NT2/D1 (cell line): ENCODE data around the gene CTXN1.

ENCODE experiments used
- SUZ12 ChIP-seq: IDR thresholded peaks from 2 replicates; pipeline ENCODE4 v1.6.1; 2011; ENCODE audit not compliant: insufficient read length, insufficient read depth; ENCODE audit errors: extremely low read depth
- YY1 ChIP-seq: IDR thresholded peaks from 2 replicates; pipeline ENCODE4 v1.6.1; 2011; ENCODE audit not compliant: insufficient read length, insufficient read depth

- TF ChIP-seq YY1, result no peak
- no peak for TF ChIP-seq SUZ12
Observed at GRCh38 chr19:7968008-7968795, 42.3 kb upstream of the CTXN1 start.
